HUES6 (cell line): ENCODE results near the gene AAR2.
A peak's percentile ranks its signal among the peaks of the same experiment; 100 is the strongest.

Experiments used
- H3K27ac ChIP-seq: 2 replicates; pipeline ENCODE4 v1.7.0; 2013; ENCODE audit warnings: low read depth, mild to moderate bottlenecking, low read length, inconsistent platforms
- H3K27me3 ChIP-seq: 2 replicates; pipeline ENCODE4 v1.6.1; 2013; ENCODE audit warnings: low read length; ENCODE audit not compliant: control insufficient read depth, insufficient read depth
- H3K36me3 ChIP-seq: 2 replicates; pipeline ENCODE4 v1.6.1; 2013; ENCODE audit warnings: low read length; ENCODE audit not compliant: control insufficient read depth, insufficient read depth
- H3K4me1 ChIP-seq: 2 replicates; pipeline ENCODE4 v1.6.1; 2013; ENCODE audit warnings: low read length; ENCODE audit not compliant: control insufficient read depth, insufficient read depth
- H3K4me3 ChIP-seq: 2 replicates; pipeline ENCODE4 v1.5.1; 2013; ENCODE audit warnings: low read depth, low read length
- H3K9ac ChIP-seq: one replicate; pipeline ENCODE4 v1.6.1; 2013; ENCODE audit warnings: mild to moderate bottlenecking, low read length
- H3K9me3 ChIP-seq: 2 replicates; pipeline ENCODE4 v1.6.1; 2013; ENCODE audit warnings: low read depth, low read length; ENCODE audit not compliant: control insufficient read depth, insufficient read depth

The AAR2 gene

GRCh38 chr20:36235892-36236785, at the start of gene AAR2:
Gene AAR2 (plus strand): TSS chr20:36236478. CDS start chr20:36239869, 3,391 bp downstream.
- Histone ChIP-seq H3K36me3 (peaks cover 19% of the 10 kb centered on the region), H3K27me3 (no peaks in the 10 kb centered on the region), H3K4me3 (peak within 1 kb of the TSS; percentile 85), H3K9ac (peak within 1 kb of the TSS; percentile 85), H3K27ac (peak within 1 kb of the TSS; percentile 68), H3K9me3 (no peaks in the 10 kb centered on the region), H3K4me1 (peaks cover 6% of the 10 kb centered on the region)

GRCh38 chr20:36193977-36194712, 42.1 kb upstream of the AAR2 start:
- H3K9ac ChIP-seq = no peak overlapping the region
- H3K9me3 ChIP-seq = no peaks in the 10 kb centered on the region
- H3K36me3 ChIP-seq = peaks cover 9% of the 10 kb centered on the region; the same call in 1 of the 2 replicates
- no peak overlapping the region for H3K4me3 ChIP-seq
- H3K27ac ChIP-seq = no peak overlapping the region
- H3K27me3 ChIP-seq = no peaks in the 10 kb centered on the region
- H3K4me1 ChIP-seq = no peaks in the 10 kb centered on the region

- Histone ChIP-seq H3K4me1 (no peaks in the 10 kb centered on the region), H3K27me3 (no peaks in the 10 kb centered on the region), H3K4me3 (no peak overlapping the region), H3K9ac (no peak overlapping the region), H3K36me3 (peaks cover 5% of the 10 kb centered on the region; the same call in 1 of the 2 replicates), H3K27ac (no peak overlapping the region), H3K9me3 (no peaks in the 10 kb centered on the region)
Observed at GRCh38 chr20:36196676-36197075, 39.6 kb upstream of the AAR2 start.

GRCh38 chr20:36197271-36197670, 39.0 kb upstream of the AAR2 start:
- Histone ChIP-seq H3K36me3 (peaks cover 5% of the 10 kb centered on the region; the same call in 1 of the 2 replicates), H3K4me3 (no peak overlapping the region), H3K27ac (no peak overlapping the region), H3K9me3 (no peaks in the 10 kb centered on the region), H3K9ac (no peak overlapping the region), H3K4me1 (no peaks in the 10 kb centered on the region), H3K27me3 (no peaks in the 10 kb centered on the region)

GRCh38 chr20:36199345-36200257, 36.7 kb upstream of the AAR2 start:
- 0 out of 2 replicates have a peak, but pooled peaks cover 3% of the 10 kb centered on the region for H3K4me1 ChIP-seq
- no peak overlapping the region for H3K4me3 ChIP-seq
- H3K36me3 ChIP-seq = peaks cover 5% of the 10 kb centered on the region; the same call in 1 of the 2 replicates
- H3K9ac ChIP-seq = no peak overlapping the region
- H3K9me3 ChIP-seq = no peaks in the 10 kb centered on the region
- H3K27ac ChIP-seq = no peak overlapping the region
- no peaks in the 10 kb centered on the region for H3K27me3 ChIP-seq

GRCh38 chr20:36200451-36200850, 35.8 kb upstream of the AAR2 start:
- Histone ChIP-seq H3K9ac (no peak overlapping the region), H3K27ac (no peak overlapping the region), H3K36me3 (0 out of 2 replicates have a peak, but pooled peaks cover 5% of the 10 kb centered on the region), H3K27me3 (no peaks in the 10 kb centered on the region), H3K4me3 (no peak overlapping the region), H3K9me3 (no peaks in the 10 kb centered on the region), H3K4me1 (0 out of 2 replicates have a peak, but pooled peaks cover 3% of the 10 kb centered on the region)

- no peaks in the 10 kb centered on the region for H3K27me3 ChIP-seq
- no peak overlapping the region for H3K4me3 ChIP-seq
- 0 out of 2 replicates have a peak, but pooled peaks cover 5% of the 10 kb centered on the region for H3K36me3 ChIP-seq
- H3K4me1 ChIP-seq = 0 out of 2 replicates have a peak, but pooled peaks cover 3% of the 10 kb centered on the region
- H3K9ac ChIP-seq = no peak overlapping the region
- no peaks in the 10 kb centered on the region for H3K9me3 ChIP-seq
- no peak overlapping the region for H3K27ac ChIP-seq
Observed at GRCh38 chr20:36201198-36201597, 35.1 kb upstream of the AAR2 start.

- no peaks in the 10 kb centered on the region for H3K27me3 ChIP-seq
- 0 out of 2 replicates have a peak, but pooled peaks cover 3% of the 10 kb centered on the region for H3K36me3 ChIP-seq
- H3K9me3 ChIP-seq = no peaks in the 10 kb centered on the region
- no peak overlapping the region for H3K4me3 ChIP-seq
- H3K4me1 ChIP-seq = 0 out of 2 replicates have a peak, but pooled peaks cover 3% of the 10 kb centered on the region
- H3K9ac ChIP-seq = no peak overlapping the region
- H3K27ac ChIP-seq = no peak overlapping the region
Observed at GRCh38 chr20:36202891-36203338, 33.4 kb upstream of the AAR2 start.

- H3K9me3 ChIP-seq = no peaks in the 10 kb centered on the region
- H3K4me1 ChIP-seq = 0 out of 2 replicates have a peak, but pooled peaks cover 3% of the 10 kb centered on the region
Observed at GRCh38 chr20:36203861-36204260, 32.4 kb upstream of the AAR2 start.

GRCh38 chr20:36205026-36205425, 31.3 kb upstream of the AAR2 start:
- H3K27ac ChIP-seq = no peak overlapping the region
- no peak overlapping the region for H3K9ac ChIP-seq
- H3K4me3 ChIP-seq = no peak overlapping the region
- H3K36me3 ChIP-seq = 0 out of 2 replicates have a peak, but pooled peaks cover 3% of the 10 kb centered on the region
- 0 out of 2 replicates have a peak, but pooled peaks cover 3% of the 10 kb centered on the region for H3K4me1 ChIP-seq
- no peaks in the 10 kb centered on the region for H3K9me3 ChIP-seq
- no peaks in the 10 kb centered on the region for H3K27me3 ChIP-seq

More at GRCh38 chr20:36203861-36204260, 32.4 kb upstream of the AAR2 start:
- Histone ChIP-seq H3K27ac (no peak overlapping the region), H3K27me3 (no peaks in the 10 kb centered on the region), H3K9ac (no peak overlapping the region), H3K36me3 (0 out of 2 replicates have a peak, but pooled peaks cover 3% of the 10 kb centered on the region), H3K4me3 (no peak overlapping the region)
